GM12892 (cell line): ENCODE measurements around the gene WDR91.

Experiments
- POLR2A ChIP-seq: IDR thresholded peaks from 2 replicates; pipeline ENCODE4 v1.6.1; 2011; ENCODE audit warnings: low read depth, low read length, control low read depth
- POLR2AphosphoS5 ChIP-seq: IDR thresholded peaks from 2 replicates; pipeline ENCODE4 v1.6.1; 2011; ENCODE audit warnings: low read depth, low read length, control low read depth
- TAF1 ChIP-seq: IDR thresholded peaks from 2 replicates; pipeline ENCODE4 v1.6.1; 2011; ENCODE audit warnings: low read depth, mild to moderate bottlenecking, control low read depth, low read length, borderline replicate concordance

DNA sequence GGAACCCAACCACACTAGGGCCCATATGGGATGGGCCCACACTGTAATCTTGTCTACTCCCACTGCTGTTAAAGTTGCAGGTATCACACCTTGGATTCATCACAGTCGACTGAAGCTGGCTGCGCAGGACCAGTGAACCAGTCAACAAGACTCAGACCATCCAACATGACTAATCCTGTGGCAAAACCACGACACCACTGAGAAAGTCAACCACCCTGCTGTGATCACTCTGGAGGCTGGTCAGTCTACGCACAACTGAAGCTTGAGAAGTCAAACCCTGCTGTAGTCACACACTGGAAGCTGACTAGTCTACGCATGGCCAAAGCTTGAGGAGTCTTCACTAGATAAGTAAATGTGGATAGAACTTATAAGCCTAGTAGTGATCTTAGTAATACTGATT, 31.2 kb downstream of the WDR91 start:
- TF ChIP-seq POLR2A (no peak), TAF1 (no peak), POLR2AphosphoS5 (no peak)
